Measurements from ENCODE around the gene ADM2. TPM values are rescaled to one million over a fixed set of nuclear protein-coding genes. Genes with fewer than 3 reads are reported as not detected.
A peak's percentile ranks its signal among the peaks of the same experiment; 100 is the strongest.
"Not testable (repeated sequence)": the region's sequence is repeated elsewhere in the genome, so short reads cannot be mapped to it uniquely, and the experiment has no call there.

Gene ADM2
- total RNA-seq, 1 experiment from 2014 or later = 2.2 TPM

DNA sequence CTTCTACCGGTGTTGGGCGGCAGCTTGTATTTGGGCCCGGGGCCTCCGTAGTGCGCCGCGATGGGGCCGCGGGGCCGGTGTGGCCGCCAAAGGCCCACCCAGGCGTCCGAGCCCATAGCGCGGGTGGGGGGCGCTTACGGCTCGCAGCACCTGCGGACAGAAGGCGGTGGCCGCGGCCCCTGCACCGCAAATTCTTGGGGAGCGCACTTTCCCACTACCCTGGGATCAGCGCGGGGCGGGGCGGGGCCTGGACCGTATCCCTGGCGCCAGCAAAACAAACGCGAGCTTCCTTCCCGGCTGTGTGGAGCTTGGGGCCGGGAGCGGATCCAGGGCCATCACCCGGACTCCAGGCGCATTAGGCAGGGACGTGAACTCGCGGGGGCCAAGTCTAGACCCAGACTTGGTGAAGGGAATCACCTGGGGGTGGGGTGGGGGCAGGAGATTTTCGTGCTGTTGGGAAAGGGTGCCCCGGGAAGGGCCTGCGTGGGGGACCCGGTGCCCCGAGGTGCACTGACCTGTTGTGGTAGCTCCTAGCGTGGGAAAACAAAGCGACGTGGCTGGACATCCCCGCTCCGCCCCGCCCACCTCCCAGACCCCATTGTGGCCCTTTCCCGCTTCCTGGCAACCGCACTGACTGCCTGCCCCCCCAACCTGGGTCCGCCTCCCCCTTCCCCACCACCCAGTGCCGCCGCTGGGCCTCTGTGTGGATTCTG lies 50.8 kb downstream of the ADM2 start:
- Histone ChIP-seq H3K4me3 (peak overlapping the region; percentile 59), H3K9me3 (no peaks in the 10 kb centered on the region), H3K36me3 (no peaks in the 10 kb centered on the region; the same call in none of the 2 replicates), H3K27me3 (no peaks in the 10 kb centered on the region)
- DNase-seq = peak; percentile 78

DNA sequence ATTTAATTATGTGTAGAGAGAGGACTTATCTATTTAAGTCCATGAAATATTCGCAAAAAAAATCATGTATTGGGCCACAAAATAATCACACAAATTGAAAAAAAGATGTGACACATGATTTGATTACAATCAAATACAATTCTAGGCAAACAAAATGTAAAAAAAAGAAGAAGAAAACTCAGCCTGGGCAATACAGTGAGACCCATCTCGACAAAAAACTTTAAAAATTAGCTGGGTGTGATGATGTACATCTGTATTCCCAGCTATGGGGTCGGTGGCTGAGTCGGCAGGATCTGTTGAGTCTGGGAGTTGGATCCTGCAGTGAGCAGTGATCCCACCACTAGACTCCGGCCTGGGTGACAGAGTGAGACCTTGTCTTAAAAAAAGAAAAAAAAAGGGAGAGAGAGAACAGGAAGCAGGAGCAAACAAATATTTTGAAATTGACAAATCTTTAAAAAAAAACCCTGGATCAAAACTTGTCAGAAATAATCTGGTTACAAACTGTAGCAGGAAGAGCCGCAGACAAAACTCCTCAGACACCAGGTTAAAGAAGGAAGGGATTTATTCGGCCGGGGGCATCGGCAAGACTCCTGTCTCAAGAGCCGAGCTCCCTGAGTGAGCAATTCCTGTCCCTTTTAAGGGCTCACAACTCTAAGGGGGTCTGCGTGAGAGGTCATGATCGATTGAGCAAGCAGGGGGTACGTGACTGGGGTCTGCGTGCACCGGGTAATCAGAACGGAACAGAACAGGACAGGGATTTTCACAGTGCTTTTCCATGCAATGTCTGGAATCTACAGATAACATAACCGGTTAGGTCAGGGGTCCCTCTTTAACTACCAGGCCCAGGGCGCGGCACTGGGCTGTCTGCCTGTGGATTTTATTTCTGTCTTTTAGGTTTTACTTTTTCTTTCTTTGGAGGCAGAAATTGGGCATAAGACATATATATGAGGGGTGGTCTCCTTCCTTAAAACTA lies 51.8 kb downstream of the ADM2 start:
- DNase-seq = no peak
- Histone ChIP-seq H3K4me3 (peak overlapping the region; percentile 59; the same call in 1 of the 2 replicates), H3K27me3 (no peaks in the 10 kb centered on the region), H3K36me3 (no peaks in the 10 kb centered on the region; the same call in none of the 2 replicates), H3K9me3 (no peaks in the 10 kb centered on the region)

DNA sequence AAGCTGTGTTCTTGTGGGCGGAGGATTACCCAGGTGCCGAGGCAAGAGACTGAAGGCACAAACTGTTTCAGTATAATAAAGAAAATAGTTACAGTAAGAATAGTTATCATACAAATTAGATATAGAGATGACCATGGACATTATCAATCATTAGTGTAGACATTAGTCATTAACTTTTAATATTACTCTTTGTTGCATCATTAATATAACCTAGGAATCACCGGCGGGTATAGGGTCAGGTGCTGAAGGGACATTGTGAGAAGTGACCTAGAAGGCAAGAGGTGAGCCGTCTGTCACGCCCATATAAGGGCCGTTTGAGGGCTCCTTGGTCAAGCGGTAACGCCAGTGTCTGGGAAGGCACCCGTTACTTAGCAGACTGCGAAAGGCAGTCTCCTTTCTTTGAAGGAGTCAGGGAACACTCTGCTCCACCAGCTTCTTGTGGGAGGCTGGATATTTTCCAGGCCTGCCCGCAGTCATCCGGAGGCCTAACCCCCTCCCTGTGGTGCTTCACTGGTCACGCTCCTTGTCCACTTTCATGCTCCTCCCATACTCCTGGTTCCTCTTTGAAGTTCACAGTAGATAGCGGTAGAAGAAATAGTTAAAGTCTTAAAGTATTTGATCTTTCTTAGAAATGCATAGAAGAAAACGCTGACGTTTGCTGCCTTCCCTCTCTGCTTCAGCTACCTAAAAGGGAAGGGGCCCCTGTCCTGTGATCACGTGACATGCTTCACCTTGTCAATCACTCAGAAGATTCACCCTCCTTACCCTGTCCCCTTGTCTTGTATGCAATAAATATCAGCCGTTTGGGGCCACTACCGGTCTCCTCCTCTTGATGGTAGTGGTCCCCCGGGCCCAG lies 52.7 kb downstream of the ADM2 start:
- not testable (repeated sequence) for H3K27me3 ChIP-seq, H3K9me3 ChIP-seq, H3K4me3 ChIP-seq, H3K36me3 ChIP-seq
- peak; percentile 36 for DNase-seq

DNA sequence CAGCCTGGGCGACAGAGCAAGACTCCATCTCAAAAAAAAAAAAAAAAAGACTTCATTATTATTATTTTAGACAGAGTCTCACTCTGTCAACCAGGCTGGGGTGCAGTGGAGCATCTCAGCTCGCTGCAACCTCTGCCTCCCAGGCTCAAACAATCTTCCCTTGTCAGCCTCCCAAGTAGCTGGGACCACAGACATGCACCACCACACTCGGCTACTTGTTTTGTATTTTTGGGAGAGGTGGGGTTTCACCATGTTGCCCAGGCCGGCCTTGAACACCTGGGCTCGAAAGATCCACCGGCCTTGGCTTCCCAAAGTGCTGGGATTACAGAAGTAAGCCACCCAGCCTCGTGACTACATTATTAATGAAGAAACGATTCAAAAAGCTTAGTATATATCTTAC lies 53.8 kb downstream of the ADM2 start:
- no peaks in the 10 kb centered on the region for H3K9me3 ChIP-seq
- no peaks in the 10 kb centered on the region; the same call in 1 of the 2 replicates for H3K36me3 ChIP-seq
- H3K27me3 ChIP-seq = no peaks in the 10 kb centered on the region
- H3K4me3 ChIP-seq = no peak overlapping the region
- no peak for DNase-seq

Other genes starting within 250 kb of the ADM2 start
- 11.8 and 17.2 TPM in 2 replicates for gene TUBGCP6, start 236.5 kb upstream of the ADM2 start, total RNA-seq (2014; rRNA removed; shearing (Covaris generic); ENCODE audit: low replicate concordance)
- gene HDAC10, start 230.3 kb upstream of the ADM2 start, total RNA-seq (2014; rRNA removed; shearing (Covaris generic); ENCODE audit: low replicate concordance) = 8.5 and 21.5 TPM in 2 replicates
- gene MAPK12, start 219.9 kb upstream of the ADM2 start, total RNA-seq (2014; rRNA removed; shearing (Covaris generic); ENCODE audit: low replicate concordance) = 54.4 and 58.0 TPM in 2 replicates
- 15.0 and 27.8 TPM in 2 replicates for gene MAPK11, start 211.2 kb upstream of the ADM2 start, total RNA-seq (2014; rRNA removed; shearing (Covaris generic); ENCODE audit: low replicate concordance)
- gene PLXNB2, start 173.9 kb upstream of the ADM2 start, total RNA-seq (2014; rRNA removed; shearing (Covaris generic); ENCODE audit: low replicate concordance) = 65.6 and 80.7 TPM in 2 replicates
- 0.15 and 0.46 TPM in 2 replicates for gene DENND6B, start 154.5 kb upstream of the ADM2 start, total RNA-seq (2014; rRNA removed; shearing (Covaris generic); ENCODE audit: low replicate concordance)
- 31.0 and 37.4 TPM in 2 replicates for gene PPP6R2, start 138.2 kb upstream of the ADM2 start, total RNA-seq (2014; rRNA removed; shearing (Covaris generic); ENCODE audit: low replicate concordance)
- gene SBF1, start 6.5 kb upstream of the ADM2 start, total RNA-seq (2014; rRNA removed; shearing (Covaris generic); ENCODE audit: low replicate concordance) = 38.7 and 66.1 TPM in 2 replicates
- 0.35 TPM in 1 of 2 replicates, not detected in the other for gene MIOX, start 5.3 kb downstream of the ADM2 start, total RNA-seq (2014; rRNA removed; shearing (Covaris generic); ENCODE audit: low replicate concordance)
- 23.0 and 30.3 TPM in 2 replicates for gene LMF2, start 26.2 kb downstream of the ADM2 start, total RNA-seq (2014; rRNA removed; shearing (Covaris generic); ENCODE audit: low replicate concordance)
- 68.0 and 102 TPM in 2 replicates for gene NCAPH2, start 26.7 kb downstream of the ADM2 start, total RNA-seq (2014; rRNA removed; shearing (Covaris generic); ENCODE audit: low replicate concordance)
- 1.2 and 3.2 TPM in 2 replicates for gene SCO2, start 44.1 kb downstream of the ADM2 start, total RNA-seq (2014; rRNA removed; shearing (Covaris generic); ENCODE audit: low replicate concordance)
- gene TYMP, start 48.5 kb downstream of the ADM2 start, total RNA-seq (2014; rRNA removed; shearing (Covaris generic); ENCODE audit: low replicate concordance) = 22.1 and 22.2 TPM in 2 replicates
- not detected in 2 replicates for gene KLHDC7B, start 64.4 kb downstream of the ADM2 start, total RNA-seq (2014; rRNA removed; shearing (Covaris generic); ENCODE audit: low replicate concordance)
- not detected in 2 replicates for gene SYCE3, start 81.4 kb downstream of the ADM2 start, total RNA-seq (2014; rRNA removed; shearing (Covaris generic); ENCODE audit: low replicate concordance)
- gene CPT1B, start 96.9 kb downstream of the ADM2 start, total RNA-seq (2014; rRNA removed; shearing (Covaris generic); ENCODE audit: low replicate concordance) = 4.4 and 9.9 TPM in 2 replicates
- 1.3 and 5.5 TPM in 2 replicates for gene CHKB, start 101.3 kb downstream of the ADM2 start, total RNA-seq (2014; rRNA removed; shearing (Covaris generic); ENCODE audit: low replicate concordance)
- 2.2 TPM in 1 of 2 replicates, not detected in the other for gene MAPK8IP2, start 119.2 kb downstream of the ADM2 start, total RNA-seq (2014; rRNA removed; shearing (Covaris generic); ENCODE audit: low replicate concordance)
- 9.8 and 16.0 TPM in 2 replicates for gene ARSA, start 146.6 kb downstream of the ADM2 start, total RNA-seq (2014; rRNA removed; shearing (Covaris generic); ENCODE audit: low replicate concordance)
- 1.3 and 2.6 TPM in 2 replicates for gene SHANK3, start 191.3 kb downstream of the ADM2 start, total RNA-seq (2014; rRNA removed; shearing (Covaris generic); ENCODE audit: low replicate concordance)